SK-MEL-5 (cell line): Measurements from ENCODE around the gene ATP8B3. TPM values are rescaled to one million over a fixed set of nuclear protein-coding genes. Genes with fewer than 3 reads are reported as not detected.

Experiments used
- DNase-seq: peaks from one replicate; pipeline ENCODE4 v3.0.0-alpha.2; 2016; ENCODE audit warnings: low read depth, low spot score
- in situ Hi-C: cut with HindIII; loops from 2 replicates; pipeline ENCODE4 v1.10.0; 2016; ENCODE audit warnings: low sequenced_read_pairs, high pct_unique_total_duplicates, low pct_unique_long_range_greater_than_20kb
- total RNA-seq: library from RNA; depleted of rRNA; stranded (reverse); fragments of >200 nt; shearing (Covaris generic); gene quantifications from 2 replicates; pipeline ENCODE4 v1.2.3, GENCODE V29; 2014

Gene ATP8B3
- total RNA-seq, 1 experiment from 2014 or later = 2.0 TPM

GRCh38 chr19:1755467-1756171 lies 56.5 kb downstream of the ATP8B3 start:
- in situ Hi-C loops = no loop called here
- DNase-seq = no peak

GRCh38 chr19:1754636-1755466 lies 57.2 kb downstream of the ATP8B3 start:
- in situ Hi-C loops = no loop called here
- no peak for DNase-seq

DNA sequence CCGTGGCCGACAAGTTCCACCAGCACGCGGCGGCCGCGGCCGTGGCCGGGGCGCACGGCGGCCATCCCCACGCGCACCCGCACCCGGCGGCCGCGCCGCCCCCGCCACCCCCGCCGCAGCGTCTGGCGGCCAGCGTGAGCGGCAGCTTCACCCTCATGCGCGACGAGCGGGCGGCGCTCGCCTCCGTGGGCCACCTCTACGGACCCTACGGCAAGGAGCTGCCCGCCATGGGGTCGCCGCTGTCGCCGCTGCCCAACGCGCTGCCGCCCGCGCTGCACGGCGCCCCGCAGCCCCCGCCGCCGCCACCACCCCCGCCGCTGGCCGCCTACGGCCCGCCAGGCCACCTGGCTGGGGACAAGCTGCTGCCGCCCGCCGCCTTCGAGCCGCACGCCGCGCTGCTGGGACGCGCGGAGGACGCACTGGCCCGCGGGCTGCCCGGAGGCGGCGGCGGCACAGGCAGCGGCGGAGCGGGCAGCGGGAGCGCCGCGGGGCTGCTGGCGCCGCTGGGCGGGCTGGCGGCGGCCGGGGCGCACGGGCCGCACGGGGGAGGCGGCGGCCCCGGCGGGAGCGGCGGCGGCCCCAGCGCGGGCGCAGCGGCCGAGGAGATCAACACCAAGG lies 57.9 kb downstream of the ATP8B3 start:
- in situ Hi-C loops = no loop called here
- DNase-seq = no peak

GRCh38 chr19:1752757-1753728 lies 59.0 kb downstream of the ATP8B3 start, which contains the start of gene ONECUT3:
Gene ONECUT3, plus strand, starts transcription at chr19:1753506. Its CDS starts 157 bp downstream, at chr19:1753663.
- in situ Hi-C loops = no loop called here
- no peak for DNase-seq

DNA sequence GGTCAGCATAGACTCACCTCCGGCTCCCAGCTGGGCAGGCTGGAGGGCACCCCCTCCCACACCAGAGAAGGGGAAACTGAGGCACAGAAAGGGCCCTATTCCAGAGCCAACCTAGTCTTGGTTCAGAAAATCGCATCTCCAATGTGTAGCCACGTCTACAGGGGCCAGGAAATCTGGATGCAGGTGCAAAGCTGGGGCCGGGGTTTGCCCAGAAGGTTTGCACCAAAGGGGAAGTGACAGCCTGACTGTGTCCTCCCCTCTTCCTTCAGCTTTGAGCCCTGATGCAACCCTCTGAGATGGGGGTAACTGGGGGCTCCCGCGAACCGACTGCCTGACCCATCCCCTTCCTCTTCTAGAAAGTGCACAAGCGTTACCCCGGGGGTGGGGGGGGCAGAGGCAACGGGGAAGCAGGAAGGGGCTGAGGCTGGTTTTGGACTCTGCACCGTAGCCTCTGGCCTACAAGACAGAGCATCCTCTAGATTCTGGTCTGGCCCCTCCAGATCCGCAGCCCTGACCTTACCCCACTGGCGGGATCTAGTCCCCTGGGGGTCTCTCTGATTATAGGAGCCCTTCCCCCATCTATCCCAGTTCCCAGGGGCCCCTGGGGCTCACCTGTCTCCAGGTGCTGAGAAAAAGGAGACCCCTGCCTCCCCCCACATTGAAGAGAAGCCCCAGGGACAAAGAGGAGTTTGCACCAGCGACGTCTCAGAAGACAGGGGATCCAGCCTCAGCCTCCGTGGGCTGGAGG lies 59.9 kb downstream of the ATP8B3 start:
- no peak for DNase-seq
- in situ Hi-C loops = no loop called here

DNA sequence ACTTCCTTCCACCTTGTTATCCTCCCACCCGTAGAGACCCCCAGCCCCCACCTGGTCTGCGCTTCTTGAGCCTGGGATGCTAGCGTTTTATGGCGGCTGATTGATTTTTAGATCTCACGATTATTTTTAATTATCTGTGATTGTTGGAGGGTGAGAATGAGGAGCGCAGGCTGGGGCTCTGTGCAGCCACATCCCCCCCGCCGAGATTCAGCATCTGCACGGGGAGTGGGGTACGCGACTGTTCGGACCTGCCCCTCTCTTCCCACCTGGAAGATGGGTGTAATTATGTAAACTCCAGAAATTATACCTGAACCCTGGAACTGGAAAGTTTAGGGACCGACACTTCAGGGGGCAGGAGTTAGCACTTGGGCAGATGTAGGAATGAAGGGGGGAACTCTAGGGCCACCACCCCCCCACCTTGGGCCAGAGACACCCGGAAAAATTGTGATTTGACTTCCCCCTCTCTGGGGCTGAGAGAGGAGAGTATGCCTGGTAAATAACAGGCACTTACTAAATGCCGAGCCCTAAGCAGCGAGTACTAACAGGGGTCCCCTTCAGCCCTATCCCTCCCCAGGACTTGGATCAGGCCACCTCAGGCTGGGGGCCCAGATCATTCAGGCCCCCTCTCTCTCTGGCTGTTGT lies 60.6 kb downstream of the ATP8B3 start:
- in situ Hi-C loops = no loop called here
- DNase-seq = no peak

DNA sequence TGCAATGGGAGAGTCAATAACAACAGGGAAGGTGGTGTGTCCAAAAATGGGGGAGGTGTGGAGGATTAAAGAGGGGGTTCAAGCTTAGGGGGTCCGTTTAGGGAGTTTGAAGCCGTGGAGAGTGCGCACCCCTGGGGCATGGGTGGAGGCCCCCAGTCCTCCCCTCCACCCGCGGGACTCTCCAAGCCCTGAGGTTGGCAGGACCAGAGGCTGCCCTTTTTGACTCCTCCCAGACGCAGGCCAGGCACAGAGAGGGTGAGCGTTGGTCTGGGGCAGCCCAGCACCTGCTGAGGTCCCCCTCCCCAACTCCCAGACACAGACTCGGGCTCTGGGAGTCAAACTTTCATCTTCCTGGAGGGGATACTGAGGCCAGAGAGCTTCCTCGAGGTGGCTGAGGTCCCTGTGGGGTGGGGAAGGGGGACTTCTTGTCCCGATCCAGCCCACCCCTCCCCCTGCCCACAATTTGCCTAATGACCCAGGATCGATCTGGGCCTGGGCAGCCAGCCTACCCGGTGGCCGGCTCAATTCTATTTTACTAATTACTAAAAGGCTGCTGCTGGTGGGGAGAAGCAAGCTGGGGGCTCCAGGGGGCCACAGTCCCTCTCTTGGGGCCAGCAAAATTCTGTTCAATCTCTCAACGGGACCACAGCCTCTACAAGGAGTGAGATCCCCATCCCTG lies 61.6 kb downstream of the ATP8B3 start:
- in situ Hi-C loops = no loop called here
- DNase-seq = no peak

- in situ Hi-C loops = no loop called here
- no peak for DNase-seq
Observed at GRCh38 chr19:1749373-1750342, 62.4 kb downstream of the ATP8B3 start.

DNA sequence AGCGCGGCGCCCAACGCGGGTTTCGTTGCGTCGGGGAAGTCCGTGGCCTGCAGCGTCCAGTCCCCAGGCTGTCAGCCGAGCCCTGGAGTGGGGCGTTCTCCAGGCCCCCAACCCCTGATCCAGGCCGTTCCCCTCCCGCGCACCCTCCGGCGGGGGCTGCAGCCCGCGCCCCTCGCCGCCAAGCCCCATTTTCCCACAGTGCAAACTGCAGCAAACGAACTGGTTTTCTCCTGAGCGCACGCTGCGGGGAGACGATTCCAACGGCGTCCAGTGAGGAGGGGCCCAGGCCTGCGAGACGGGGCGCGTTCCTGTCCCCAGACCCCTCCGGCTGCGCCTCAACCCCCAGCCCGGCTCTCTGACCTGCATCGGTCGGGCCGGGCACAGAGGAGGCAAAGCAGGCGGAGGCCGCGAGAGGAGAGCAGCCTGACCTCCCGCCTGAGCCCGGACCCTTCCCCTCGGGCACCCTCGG lies 63.2 kb downstream of the ATP8B3 start:
- no peak for DNase-seq
- in situ Hi-C loops = no loop called here

GRCh38 chr19:1748115-1748872 lies 63.8 kb downstream of the ATP8B3 start:
- DNase-seq = no peak

GRCh38 chr19:1747285-1748114 lies 64.6 kb downstream of the ATP8B3 start:
- no peak for DNase-seq
- in situ Hi-C loops = no loop called here

More at GRCh38 chr19:1748115-1748872, 63.8 kb downstream of the ATP8B3 start:
- in situ Hi-C loops = no loop called here

DNA sequence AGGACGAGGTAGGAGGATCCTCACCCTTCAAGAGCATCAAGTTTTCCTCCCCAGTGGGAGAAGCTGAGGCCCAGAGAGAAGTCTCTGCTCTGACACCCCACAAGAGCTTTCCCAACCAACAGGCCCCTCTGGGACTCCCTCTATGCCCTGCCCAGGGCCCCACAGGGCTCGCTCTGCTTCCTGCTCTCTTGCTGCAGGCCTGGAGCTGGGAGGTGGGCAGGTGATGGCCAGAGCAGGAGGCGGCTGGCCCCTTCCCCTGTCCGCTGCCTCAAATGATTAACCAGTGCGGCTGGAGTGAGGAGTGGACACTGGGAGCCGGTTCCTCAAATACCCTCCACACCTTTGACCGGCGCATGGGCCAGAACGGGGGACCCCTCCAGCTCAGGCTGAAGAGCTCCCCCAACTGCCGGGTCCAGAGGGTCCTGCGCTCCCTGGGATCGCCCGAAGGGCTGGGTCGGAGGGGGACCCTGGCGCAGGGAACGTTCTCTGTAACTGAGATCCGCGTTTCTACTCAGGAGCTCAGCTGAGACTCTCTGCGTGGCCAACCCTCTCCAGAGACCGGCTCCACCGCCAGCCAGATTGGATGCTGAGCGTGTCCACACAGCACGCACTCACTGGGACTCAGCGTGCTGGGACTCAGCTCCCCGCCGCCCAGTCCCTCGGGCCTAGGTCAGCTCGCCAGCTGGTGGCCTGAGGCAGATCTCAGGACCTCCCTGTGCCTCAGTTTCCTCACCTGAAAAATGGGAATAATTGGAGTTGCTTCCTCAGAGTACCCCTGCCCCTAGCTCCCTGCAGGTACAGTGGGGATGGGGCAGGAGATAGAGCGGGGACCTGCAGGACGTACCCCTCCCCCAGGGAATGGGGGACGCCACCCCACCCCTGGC lies 65.4 kb downstream of the ATP8B3 start:
- DNase-seq = no peak
- in situ Hi-C loops = no loop called here
